Medulla oblongata (tissue), 1 donor: ENCODE measurements around the gene FAM187B.
"Not testable (repeated sequence)": the region's sequence is repeated elsewhere in the genome, so short reads cannot be mapped to it uniquely, and the experiment has no call there.

ENCODE experiments used
- DNase-seq: peaks from one replicate; pipeline ENCODE4 v3.0.0-alpha.2; 2015; ENCODE audit errors: extremely low spot score

FAM187B gene

GRCh38 chr19:35262101-35262761, 33.7 kb upstream of the FAM187B start:
- DNase-seq: no peak

- no peak for DNase-seq
Measured at GRCh38 chr19:35261356-35262100, 33.0 kb upstream of the FAM187B start.

GRCh38 chr19:35260694-35261304, 32.3 kb upstream of the FAM187B start:
- no peak for DNase-seq

- DNase-seq: no peak
Measured at GRCh38 chr19:35257113-35257461, 28.5 kb upstream of the FAM187B start.

- no peak for DNase-seq
Measured at GRCh38 chr19:35256566-35256965, 28.0 kb upstream of the FAM187B start.

- no peak for DNase-seq
Measured at GRCh38 chr19:35254341-35255297, 26.1 kb upstream of the FAM187B start.

GRCh38 chr19:35253316-35254286, 25.1 kb upstream of the FAM187B start:
- DNase-seq: no peak

- no peak for DNase-seq
Measured at GRCh38 chr19:35251456-35251855, 22.9 kb upstream of the FAM187B start.

GRCh38 chr19:35249848-35250711, 21.5 kb upstream of the FAM187B start:
- DNase-seq: no peak

- DNase-seq: no peak
Measured at GRCh38 chr19:35249146-35249847, 20.8 kb upstream of the FAM187B start.

- DNase-seq: no peak
Measured at GRCh38 chr19:35248310-35249145, 20.0 kb upstream of the FAM187B start, which contains the start of gene LSR. Gene LSR, plus strand, starts transcription at chr19:35249002. Its CDS starts 21 bp downstream, at chr19:35249023.

- no peak for DNase-seq
Measured at GRCh38 chr19:35247526-35248309, 19.2 kb upstream of the FAM187B start.

- no peak for DNase-seq
Measured at GRCh38 chr19:35246466-35247092, 18.0 kb upstream of the FAM187B start.

- DNase-seq: no peak
Measured at GRCh38 chr19:35241417-35241816, 12.9 kb upstream of the FAM187B start.

- DNase-seq: peak; percentile 51
Measured at GRCh38 chr19:35240327-35240726, 11.8 kb upstream of the FAM187B start.

GRCh38 chr19:35239597-35239996, 11.1 kb upstream of the FAM187B start:
- not testable (repeated sequence) for DNase-seq
